Activated CD4-positive, alpha-beta memory T cell treated with anti-CD3 and anti-CD28 coated beads for 36 hours (primary cell): ENCODE data around the gene TRPC4AP. TPM values are rescaled to one million over a fixed set of nuclear protein-coding genes. Genes with fewer than 3 reads are reported as not detected.
"Not testable (repeated sequence)": the region's sequence is repeated elsewhere in the genome, so short reads cannot be mapped to it uniquely, and the experiment has no call there.

ENCODE experiments used
- CTCF ChIA-PET: fragments of 350-600 bp; sonication (Branson Sonifier 250); formaldehyde crosslinking; loops from one replicate; lab custom pipeline; 2021; ENCODE audit warnings: antibody characterized with exemption, inconsistent platforms; lab: Charles Lee
- POLR2A ChIA-PET: fragments of 350-600 bp; sonication (Branson Sonifier 250); formaldehyde crosslinking; loops from one replicate; lab custom pipeline; 2021; ENCODE audit warnings: antibody characterized with exemption; lab: Charles Lee
- DNase-seq: peaks from one replicate; pipeline ENCODE4 v3.0.0-alpha.2; 2020
- H3K27ac Mint-ChIP-seq: one replicate; pipeline ENCODE4 v1.8.0; 2021; ENCODE audit warnings: mixed read lengths
- H3K27me3 Mint-ChIP-seq: one replicate; pipeline ENCODE4 v1.8.0; 2021; ENCODE audit warnings: mixed read lengths
- H3K36me3 Mint-ChIP-seq: one replicate; pipeline ENCODE4 v1.8.0; 2021; ENCODE audit warnings: mixed read lengths
- H3K4me1 Mint-ChIP-seq: one replicate; pipeline ENCODE4 v1.8.0; 2021; ENCODE audit warnings: low read depth, mixed read lengths
- H3K4me3 Mint-ChIP-seq: one replicate; pipeline ENCODE4 v1.8.0; 2021; ENCODE audit warnings: mild to moderate bottlenecking, mixed read lengths
- H3K9me3 Mint-ChIP-seq: one replicate; pipeline ENCODE4 v1.8.0; 2021; ENCODE audit warnings: mixed read lengths
- intact Hi-C: fragments of 100-400 bp; cut with micrococcal nuclease; formaldehyde crosslinking; loops from one replicate; pipeline ENCODE4 v1.15.1; 2023
- total RNA-seq, 2 experiments: library from RNA; stranded (reverse); gene quantifications; one replicate each; pipeline ENCODE4 v1.2.3, GENCODE V29; 2021

Gene TRPC4AP
- total RNA-seq, 2 experiments from 2014 or later: 45.8 to 48.3 TPM

- CTCF ChIA-PET, intact Hi-C loops, DNase-seq, H3K9me3 Mint-ChIP-seq, POLR2A ChIA-PET, H3K27me3 Mint-ChIP-seq, H3K27ac Mint-ChIP-seq, H3K4me3 Mint-ChIP-seq: not testable (repeated sequence)
- Mint-ChIP-seq H3K36me3 (peaks cover 36% of the 10 kb centered on the region), H3K4me1 (peaks cover 27% of the 10 kb centered on the region)
Observed at GRCh38 chr20:35052616-35053015, 40.0 kb downstream of the TRPC4AP start.

- POLR2A ChIA-PET: no interaction called here
- Mint-ChIP-seq H3K27ac (peak overlapping the region; percentile 2), H3K9me3 (no peaks in the 10 kb centered on the region), H3K36me3 (peaks cover 37% of the 10 kb centered on the region), H3K4me3 (no peak overlapping the region), H3K27me3 (no peaks in the 10 kb centered on the region), H3K4me1 (peaks cover 9% of the 10 kb centered on the region)
- DNase-seq: no peak
- intact Hi-C loops: no loop called here
- CTCF ChIA-PET: interaction anchor here (0.8 kb wide), 1 partner anchor 46 kb away, joined by 3 read pairs; no protein-coding TSS in a partner anchor
Observed at GRCh38 chr20:35049776-35050352, 42.7 kb downstream of the TRPC4AP start.

- POLR2A ChIA-PET: no interaction called here
Observed at GRCh38 chr20:35048739-35049138, 43.9 kb downstream of the TRPC4AP start.

GRCh38 chr20:35042268-35042667 lies 50.3 kb downstream of the TRPC4AP start:
- H3K27me3 Mint-ChIP-seq: no peaks in the 10 kb centered on the region
- CTCF ChIA-PET: no interaction called here
- no peaks in the 10 kb centered on the region for H3K9me3 Mint-ChIP-seq
- H3K4me3 Mint-ChIP-seq: no peak overlapping the region
- POLR2A ChIA-PET: no interaction called here
- peaks cover 11% of the 10 kb centered on the region for H3K4me1 Mint-ChIP-seq
- H3K27ac Mint-ChIP-seq: no peak overlapping the region
- peaks cover 12% of the 10 kb centered on the region for H3K36me3 Mint-ChIP-seq
- intact Hi-C loops: no loop called here
- no peak for DNase-seq

More at GRCh38 chr20:35048739-35049138, 43.9 kb downstream of the TRPC4AP start:
- DNase-seq: no peak
- Mint-ChIP-seq H3K27me3 (no peaks in the 10 kb centered on the region), H3K4me1 (peaks cover 3% of the 10 kb centered on the region), H3K36me3 (peaks cover 33% of the 10 kb centered on the region), H3K9me3 (no peaks in the 10 kb centered on the region), H3K4me3 (no peak overlapping the region), H3K27ac (no peak overlapping the region)
- CTCF ChIA-PET: interaction anchor here (0.8 kb wide), 1 partner anchor 48 kb away, joined by 3 read pairs; no protein-coding TSS in a partner anchor
- intact Hi-C loops: no loop called here

GRCh38 chr20:35040646-35041045 lies 52.0 kb downstream of the TRPC4AP start:
- Mint-ChIP-seq H3K9me3 (no peaks in the 10 kb centered on the region), H3K4me1 (peaks cover 11% of the 10 kb centered on the region), H3K36me3 (peaks cover 7% of the 10 kb centered on the region), H3K27me3 (no peaks in the 10 kb centered on the region), H3K27ac (no peak overlapping the region), H3K4me3 (no peak overlapping the region)
- DNase-seq: no peak
- POLR2A ChIA-PET: no interaction called here
- intact Hi-C loops: no loop called here
- CTCF ChIA-PET: no interaction called here

- CTCF ChIA-PET: interaction anchor here (0.8 to 1.4 kb wide), 3 partner anchors 17 to 166 kb away, joined by 3 to 4 read pairs (median 3); no protein-coding TSS in a partner anchor
- Mint-ChIP-seq H3K27me3 (no peaks in the 10 kb centered on the region), H3K27ac (peak overlapping the region; percentile 21), H3K9me3 (no peaks in the 10 kb centered on the region), H3K4me3 (no peak overlapping the region), H3K4me1 (peaks cover 11% of the 10 kb centered on the region), H3K36me3 (peaks cover 4% of the 10 kb centered on the region)
- POLR2A ChIA-PET: no interaction called here
- intact Hi-C loops: no loop called here
- DNase-seq: no peak
Observed at GRCh38 chr20:35039846-35040489, 52.6 kb downstream of the TRPC4AP start.

GRCh38 chr20:35039146-35039545 lies 53.5 kb downstream of the TRPC4AP start:
- peaks cover 11% of the 10 kb centered on the region for H3K4me1 Mint-ChIP-seq
- DNase-seq: no peak
- POLR2A ChIA-PET: no interaction called here
- H3K36me3 Mint-ChIP-seq: peaks cover 6% of the 10 kb centered on the region
- H3K4me3 Mint-ChIP-seq: no peak overlapping the region
- H3K9me3 Mint-ChIP-seq: no peaks in the 10 kb centered on the region
- CTCF ChIA-PET: interaction anchor here (0.8 to 1.4 kb wide), 3 partner anchors 18 to 165 kb away, joined by 3 to 4 read pairs (median 3); no protein-coding TSS in a partner anchor
- H3K27ac Mint-ChIP-seq: peak overlapping the region; percentile 35
- intact Hi-C loops: no loop called here
- H3K27me3 Mint-ChIP-seq: no peaks in the 10 kb centered on the region

- peaks cover under 1% of the 10 kb centered on the region for H3K4me1 Mint-ChIP-seq
- peaks cover 23% of the 10 kb centered on the region for H3K36me3 Mint-ChIP-seq
- no peaks in the 10 kb centered on the region for H3K27me3 Mint-ChIP-seq
- ChIA-PET POLR2A (no interaction called here), CTCF (interaction anchor here (1.1 kb wide), 1 partner anchor 62 kb away, joined by 3 read pairs; no protein-coding TSS in a partner anchor)
- no peak for DNase-seq
- no peak overlapping the region for H3K27ac Mint-ChIP-seq
- intact Hi-C loops: no loop called here
- H3K9me3 Mint-ChIP-seq: no peaks in the 10 kb centered on the region
- H3K4me3 Mint-ChIP-seq: no peak overlapping the region
Observed at GRCh38 chr20:35034145-35034544, 58.5 kb downstream of the TRPC4AP start.

GRCh38 chr20:35030136-35030535 lies 62.5 kb downstream of the TRPC4AP start:
- CTCF ChIA-PET: interaction anchor here (2.2 kb wide), 1 partner anchor 66 kb away, joined by 6 read pairs; no protein-coding TSS in a partner anchor
- peaks cover 39% of the 10 kb centered on the region for H3K36me3 Mint-ChIP-seq
- H3K27ac Mint-ChIP-seq: no peak overlapping the region
- DNase-seq: no peak
- POLR2A ChIA-PET: no interaction called here
- H3K4me1 Mint-ChIP-seq: peaks cover 11% of the 10 kb centered on the region
- no peaks in the 10 kb centered on the region for H3K27me3 Mint-ChIP-seq
- no peak overlapping the region for H3K4me3 Mint-ChIP-seq
- intact Hi-C loops: no loop called here
- H3K9me3 Mint-ChIP-seq: no peaks in the 10 kb centered on the region

- no peak for DNase-seq
- no peak overlapping the region for H3K4me3 Mint-ChIP-seq
- ChIA-PET CTCF (no interaction called here), POLR2A (no interaction called here)
- peaks cover 34% of the 10 kb centered on the region for H3K36me3 Mint-ChIP-seq
- peaks cover 11% of the 10 kb centered on the region for H3K4me1 Mint-ChIP-seq
- intact Hi-C loops: no loop called here
- H3K27ac Mint-ChIP-seq: no peak overlapping the region
- H3K9me3 Mint-ChIP-seq: no peaks in the 10 kb centered on the region
- H3K27me3 Mint-ChIP-seq: no peaks in the 10 kb centered on the region
Observed at GRCh38 chr20:35027301-35027700, 65.3 kb downstream of the TRPC4AP start.

- CTCF ChIA-PET: no interaction called here
- POLR2A ChIA-PET: no interaction called here
- no peak for DNase-seq
- Mint-ChIP-seq H3K4me3 (no peak overlapping the region), H3K27me3 (no peaks in the 10 kb centered on the region), H3K36me3 (peaks cover 26% of the 10 kb centered on the region), H3K4me1 (peaks cover 11% of the 10 kb centered on the region), H3K27ac (no peak overlapping the region), H3K9me3 (no peaks in the 10 kb centered on the region)
- intact Hi-C loops: no loop called here
Observed at GRCh38 chr20:35025116-35025515, 67.5 kb downstream of the TRPC4AP start.

GRCh38 chr20:35023624-35024023 lies 69.0 kb downstream of the TRPC4AP start:
- intact Hi-C loops: no loop called here
- H3K4me3 Mint-ChIP-seq: no peak overlapping the region
- POLR2A ChIA-PET: no interaction called here
- H3K9me3 Mint-ChIP-seq: no peaks in the 10 kb centered on the region
- no peak overlapping the region for H3K27ac Mint-ChIP-seq
- CTCF ChIA-PET: no interaction called here
- peaks cover 11% of the 10 kb centered on the region for H3K4me1 Mint-ChIP-seq
- no peak for DNase-seq
- H3K27me3 Mint-ChIP-seq: no peaks in the 10 kb centered on the region
- peaks cover 24% of the 10 kb centered on the region for H3K36me3 Mint-ChIP-seq
